Iris pigment epithelial cell (primary cell): ENCODE data around the gene TXNRD2.

ENCODE experiments used
- DNase-seq: peaks from one replicate; pipeline ENCODE4 v3.0.0-alpha.2; 2011; ENCODE audit warnings: low read depth

The TXNRD2 gene

GRCh38 chr22:19941365-19942082 lies at the start of gene TXNRD2, which contains the start of gene COMT:
Gene TXNRD2 (minus strand): TSS chr22:19941818. CDS start chr22:19941803, 15 bp downstream.
Gene COMT (plus strand): TSS chr22:19941772. CDS start chr22:19962527, 20,755 bp downstream.
- DNase-seq: peak; percentile 55

- no peak for DNase-seq
These were observed 49.7 kb upstream of the TXNRD2 start for GRCh38 chr22:19991395-19991644.

GRCh38 chr22:19990609-19991394 lies 49.2 kb upstream of the TXNRD2 start:
- no peak for DNase-seq

- no peak for DNase-seq
These were observed 48.6 kb upstream of the TXNRD2 start for GRCh38 chr22:19990188-19990587.

GRCh38 chr22:19989725-19990067 lies 48.1 kb upstream of the TXNRD2 start:
- DNase-seq: no peak

GRCh38 chr22:19988965-19989724 lies 47.5 kb upstream of the TXNRD2 start:
- DNase-seq: no peak

- no peak for DNase-seq
These were observed 46.8 kb upstream of the TXNRD2 start for GRCh38 chr22:19988331-19988808.

GRCh38 chr22:19987394-19988306 lies 46.0 kb upstream of the TXNRD2 start:
- no peak for DNase-seq

GRCh38 chr22:19986410-19987341 lies 45.1 kb upstream of the TXNRD2 start:
- peak; percentile 74 for DNase-seq

GRCh38 chr22:19986011-19986409 lies 44.4 kb upstream of the TXNRD2 start:
- DNase-seq: no peak

- no peak for DNase-seq
These were observed 43.5 kb upstream of the TXNRD2 start for GRCh38 chr22:19984851-19985811.

GRCh38 chr22:19984201-19984753 lies 42.7 kb upstream of the TXNRD2 start:
- DNase-seq: peak; percentile 68

- DNase-seq: no peak
These were observed 42.1 kb upstream of the TXNRD2 start for GRCh38 chr22:19983741-19984140.

GRCh38 chr22:19982991-19983578 lies 41.5 kb upstream of the TXNRD2 start:
- DNase-seq: no peak

GRCh38 chr22:19981961-19982920 lies 40.6 kb upstream of the TXNRD2 start:
- DNase-seq: no peak

- DNase-seq: no peak
These were observed 39.7 kb upstream of the TXNRD2 start for GRCh38 chr22:19981171-19981960.

GRCh38 chr22:19980766-19981165 lies 39.1 kb upstream of the TXNRD2 start:
- no peak for DNase-seq
